Right cardiac atrium (tissue), 5 donors: ENCODE measurements around the gene TOPBP1. TPM values are rescaled to one million over a fixed set of nuclear protein-coding genes. Genes with fewer than 3 reads are reported as not detected.
A peak's percentile ranks its signal among the peaks of the same experiment; 100 is the strongest.
"Not testable (repeated sequence)": the region's sequence is repeated elsewhere in the genome, so short reads cannot be mapped to it uniquely, and the experiment has no call there.

Source experiments
- ATAC-seq, 2 donors: fragments of 200-7000 bp; cut with Tn5 transposase; one replicate each; pipeline versions ENCODE4 v1.8.0 to v1.9.1; 2020; ENCODE audit warnings: moderate library complexity in 2 of 2, mild to moderate bottlenecking in 1 of 2
- DNase-seq, 3 donors: peaks; one replicate each; pipeline ENCODE4 v3.0.0-alpha.2; 2020
- H3K27ac ChIP-seq: one replicate; pipeline ENCODE4 v1.5.1; 2013; ENCODE audit warnings: mild to moderate bottlenecking, low read length, control low read depth, moderate library complexity
- H3K27me3 ChIP-seq: one replicate; pipeline ENCODE4 v1.6.1; 2013; ENCODE audit not compliant: control insufficient read depth, insufficient read depth
- H3K4me1 ChIP-seq: one replicate; pipeline ENCODE4 v1.6.1; 2013; ENCODE audit warnings: low read length; ENCODE audit not compliant: control insufficient read depth, insufficient read depth
- H3K4me3 ChIP-seq: one replicate; pipeline ENCODE4 v1.5.1; 2013; ENCODE audit warnings: low read length, control low read depth
- H3K9me3 ChIP-seq: one replicate; pipeline ENCODE4 v1.6.1; 2013; ENCODE audit warnings: low read length; ENCODE audit not compliant: control insufficient read depth
- WGBS: extraction: QIAGEN DNeasy Blood & Tissue Kit; methylation state at CpG from one replicate; pipeline ENCODE4 v1.1.7; 2013; 5-methylcytosine and 5-hydroxymethylcytosine counted together
- intact Hi-C, 4 donors: fragments of 100-400 bp; cut with DNase I; formaldehyde crosslinking; loops; one replicate each; pipeline versions ENCODE4 v1.11.0 to v1.14.0; 2022 to 2023
- polyA plus RNA-seq: library from polyadenylated mRNA; stranded (reverse); fragments of 200-250 nt; gene quantifications from one replicate; pipeline ENCODE4 v1.2.3, GENCODE V29; 2013
- total RNA-seq, 4 donors: library from RNA; stranded (reverse); fragmentation: NEBNext Ultra II Directional; extraction: Animal tissue kit (Norgen Biotek cat#: 25700); gene quantifications; one replicate each; pipeline ENCODE4 v1.2.1, GENCODE V29; 2021
- donor health status: healthy with polysubstance abuse.
- donor health status: DM: no; HTN: yes; CAD: no.
- donor health status: DM: no; HTN: no; CAD: no.
- donor health status: DM: no; HTN: yes; CAD: no; lungs with severe emphysema.
- donor health status: DM: yes; HTN: yes; CAD: no.

The TOPBP1 gene
- total and polyA plus RNA-seq, 5 donors: 5.4 to 12.7 (median 12.2) TPM

DNA sequence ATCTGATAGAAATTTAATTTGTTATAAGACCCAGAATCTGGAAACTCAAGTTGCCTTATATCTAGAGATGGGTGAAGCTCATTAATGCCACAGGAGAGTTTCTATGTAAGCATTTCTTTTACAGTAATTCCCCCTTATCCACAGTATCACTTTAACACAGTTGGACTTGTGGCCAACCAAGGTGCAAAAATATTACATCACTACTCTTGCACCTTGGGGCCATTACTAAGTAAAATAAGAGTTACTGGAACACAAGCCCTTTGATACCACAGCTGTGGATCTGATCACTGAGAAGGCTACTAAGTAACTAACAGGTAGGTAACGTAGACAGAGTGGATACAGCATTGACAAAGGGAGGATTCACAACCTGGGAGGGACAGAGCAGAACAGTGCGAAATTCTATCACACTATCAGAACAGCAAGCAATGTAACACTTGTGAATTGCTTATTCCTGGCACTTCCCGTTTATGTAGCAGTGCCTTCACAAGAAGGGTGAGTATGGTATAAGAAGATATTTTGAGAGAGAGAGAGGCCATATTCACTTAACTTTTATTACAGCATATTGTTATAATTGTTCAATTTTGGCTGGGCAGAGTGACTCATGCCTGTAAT is 33.9 kb upstream of the TOPBP1 start:
- DNase-seq: no peak
- Histone ChIP-seq H3K9me3 (no peaks in the 10 kb centered on the region), H3K4me3 (no peak overlapping the region), H3K27me3 (no peaks in the 10 kb centered on the region), H3K4me1 (no peaks in the 10 kb centered on the region), H3K27ac (no peak overlapping the region)
- no peak for ATAC-seq
- intact Hi-C loops: no loop called here
- WGBS: 82% methylated on average over 3 of the region's 3 CpGs

DNA sequence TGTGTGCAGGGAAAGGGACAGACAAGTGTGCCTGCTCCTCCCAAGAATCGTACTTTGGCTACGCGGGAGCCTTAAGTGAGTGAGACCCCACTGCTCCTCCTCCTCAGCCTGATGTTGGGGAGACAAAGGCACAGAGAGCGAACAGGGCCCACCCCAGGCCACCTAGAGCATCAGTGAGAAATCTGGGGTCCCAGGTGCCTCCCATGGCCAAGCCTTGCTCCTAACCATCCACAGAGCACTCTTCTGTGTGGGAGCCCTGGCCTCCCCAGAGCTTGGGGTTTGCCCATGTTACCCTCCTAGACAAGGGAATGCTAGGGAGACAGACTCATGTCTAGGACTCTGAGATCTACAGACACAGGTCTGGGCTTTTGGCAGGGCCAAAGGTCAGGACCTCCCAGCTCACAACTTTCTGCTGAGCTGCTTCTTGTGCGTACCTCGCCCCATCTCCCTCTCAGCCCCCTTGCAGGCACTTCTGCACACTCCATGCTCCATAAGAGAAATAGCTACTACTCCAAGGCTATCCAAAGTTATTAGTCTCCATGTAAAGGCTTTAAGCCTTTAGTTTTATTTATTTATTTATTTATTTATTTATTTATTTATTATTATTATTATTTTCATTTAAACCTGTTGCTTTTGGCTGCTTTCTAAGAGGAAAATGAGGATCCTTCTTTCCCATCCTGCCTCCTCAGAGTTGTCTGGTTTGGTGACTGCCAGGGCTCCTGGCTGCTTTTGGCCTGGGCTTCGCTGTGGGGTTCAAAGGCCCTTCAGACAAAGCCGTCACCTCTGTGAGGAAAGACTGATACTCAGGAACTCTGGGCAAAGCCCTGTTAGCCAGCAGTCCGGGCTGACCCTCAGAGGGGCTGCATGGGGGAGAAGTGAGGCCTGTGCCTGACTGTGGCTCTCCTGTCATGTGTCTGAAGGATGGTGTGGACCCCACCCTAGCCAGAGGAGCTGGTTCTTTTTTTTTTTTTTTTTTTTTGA is 32.8 kb upstream of the TOPBP1 start:
- H3K4me1 ChIP-seq: no peaks in the 10 kb centered on the region
- WGBS: 95% methylated on average over 9 of the region's 9 CpGs
- peak in 1 of 2 donors; percentile 24 for ATAC-seq

DNA sequence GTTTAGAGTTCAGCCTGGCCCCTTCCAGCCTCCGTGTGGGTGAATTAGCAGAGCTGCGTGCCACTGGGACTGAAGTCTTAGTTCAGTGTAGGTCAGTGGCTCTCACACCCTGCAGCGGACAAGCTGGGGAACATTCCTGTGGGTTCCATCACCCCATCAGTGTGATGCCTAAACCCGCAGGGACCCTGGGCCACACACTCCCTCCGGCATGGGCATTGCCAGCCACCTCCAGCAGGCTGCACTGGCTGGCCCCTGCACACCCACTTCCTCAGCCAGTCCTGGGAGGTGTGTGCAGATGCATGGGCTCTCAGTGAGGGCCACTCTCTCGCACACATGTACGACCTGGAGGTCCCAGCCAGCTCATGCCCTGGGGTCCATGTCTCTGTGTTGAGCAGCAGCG is 32.1 kb upstream of the TOPBP1 start:
- DNase-seq (no peak), ATAC-seq (no peak)
- Histone ChIP-seq H3K27me3 (no peaks in the 10 kb centered on the region), H3K4me3 (no peak overlapping the region), H3K9me3 (no peaks in the 10 kb centered on the region), H3K27ac (no peak overlapping the region), H3K4me1 (no peaks in the 10 kb centered on the region)
- WGBS: 90% methylated on average over 8 of the region's 8 CpGs
- intact Hi-C loops: no loop called here

More for the DNA sequence above, 32.8 kb upstream of the TOPBP1 start:
- Histone ChIP-seq H3K4me3 (no peak overlapping the region), H3K27ac (no peak overlapping the region), H3K27me3 (no peaks in the 10 kb centered on the region), H3K9me3 (no peaks in the 10 kb centered on the region)
- no peak for DNase-seq
- intact Hi-C loops: no loop called here

DNA sequence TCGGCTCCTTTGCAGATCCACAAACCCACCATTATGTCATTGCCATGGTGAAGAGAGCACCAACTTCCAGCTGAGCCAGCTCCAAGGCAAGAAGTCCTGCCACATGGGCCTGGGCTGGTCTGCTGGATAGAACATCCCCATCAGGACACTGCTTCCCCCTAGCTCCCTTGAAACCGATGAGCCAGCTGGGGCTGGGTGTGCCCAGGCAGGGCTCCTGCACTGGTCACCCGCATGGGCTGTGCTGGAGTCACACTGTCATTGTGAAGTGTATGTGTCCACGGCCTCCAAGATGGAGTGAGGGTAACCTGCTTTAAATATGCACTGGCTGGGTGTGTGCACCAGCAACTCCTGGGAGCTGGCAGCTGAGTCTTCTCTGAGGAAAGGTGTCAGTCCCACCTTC is 31.0 kb upstream of the TOPBP1 start:
- Histone ChIP-seq H3K27ac (no peak overlapping the region), H3K4me1 (no peaks in the 10 kb centered on the region), H3K27me3 (no peaks in the 10 kb centered on the region), H3K9me3 (no peaks in the 10 kb centered on the region), H3K4me3 (no peak overlapping the region)
- DNase-seq (no peak), ATAC-seq (no peak)
- WGBS: 89% methylated on average over 4 of the region's 4 CpGs
- intact Hi-C loops: no loop called here

DNA sequence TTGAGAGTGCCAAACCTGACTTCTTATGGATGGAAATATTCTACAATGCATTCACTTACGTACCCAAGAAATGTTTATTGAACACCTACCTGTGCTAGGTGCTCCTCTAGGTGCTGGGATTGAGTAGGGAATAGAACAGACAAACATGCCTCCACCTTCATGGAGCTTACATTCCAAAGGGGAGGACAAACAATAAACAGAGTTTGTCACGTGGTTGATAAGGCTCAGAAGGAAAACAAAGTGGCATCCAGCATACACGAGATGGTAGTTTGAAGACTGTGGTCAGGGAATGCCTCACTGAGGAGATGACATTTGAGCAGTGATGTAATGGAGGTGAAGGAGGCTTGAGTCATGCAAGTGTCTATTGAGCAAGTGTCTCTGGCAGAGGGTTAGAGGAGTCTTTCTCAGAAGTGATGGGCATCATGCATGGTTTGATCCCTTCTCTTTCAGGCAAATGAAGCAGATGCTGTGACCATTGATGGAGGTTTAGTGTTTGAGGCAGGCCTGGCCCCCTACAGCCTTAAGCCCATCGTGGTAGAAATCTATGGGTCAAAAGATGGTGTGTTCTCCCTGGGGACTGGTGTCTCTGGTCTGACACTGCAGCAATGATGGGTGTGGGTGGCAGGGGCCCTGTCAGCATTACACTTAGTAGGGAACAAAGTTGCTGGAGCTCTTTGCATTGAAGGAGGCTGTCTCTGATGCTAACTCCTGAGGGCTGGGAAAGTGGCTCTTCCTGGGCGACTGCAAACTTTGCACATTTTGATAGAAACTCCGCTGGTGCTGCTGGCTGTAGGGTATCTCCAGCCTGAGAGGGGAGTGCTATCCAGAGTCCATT is 29.7 kb upstream of the TOPBP1 start:
- intact Hi-C loops: no loop called here
- no peak overlapping the region for H3K4me3 ChIP-seq
- H3K27ac ChIP-seq: no peak overlapping the region
- DNase-seq (no peak), ATAC-seq (no peak)
- H3K27me3 ChIP-seq: no peaks in the 10 kb centered on the region
- no peaks in the 10 kb centered on the region for H3K9me3 ChIP-seq
- 74% methylated on average over 6 of the region's 6 CpGs for WGBS
- H3K4me1 ChIP-seq: no peaks in the 10 kb centered on the region

DNA sequence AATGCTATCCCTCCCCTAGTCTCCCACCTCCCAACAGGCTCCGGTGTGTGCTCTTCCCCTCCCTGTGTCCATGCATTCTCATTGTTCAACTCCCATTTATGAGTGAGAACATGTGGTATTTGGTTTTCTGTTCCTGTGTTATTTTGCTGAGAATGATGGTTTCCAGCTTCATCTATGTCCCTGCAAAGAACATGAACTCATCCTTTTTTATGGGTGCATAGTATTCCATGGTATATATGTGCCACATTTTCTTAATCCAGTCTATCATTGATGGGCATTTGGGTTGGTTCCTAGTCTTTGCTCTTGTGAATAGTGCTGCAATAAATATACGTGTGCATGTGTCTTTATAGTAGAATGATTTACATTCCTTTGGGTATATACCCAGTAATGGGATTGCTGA is 16.3 kb upstream of the TOPBP1 start:
- DNase-seq, ATAC-seq, H3K4me1 ChIP-seq, H3K27me3 ChIP-seq, H3K27ac ChIP-seq, H3K4me3 ChIP-seq, H3K9me3 ChIP-seq, intact Hi-C loops: not testable (repeated sequence)
- 97% methylated on average over 2 of the region's 2 CpGs for WGBS

DNA sequence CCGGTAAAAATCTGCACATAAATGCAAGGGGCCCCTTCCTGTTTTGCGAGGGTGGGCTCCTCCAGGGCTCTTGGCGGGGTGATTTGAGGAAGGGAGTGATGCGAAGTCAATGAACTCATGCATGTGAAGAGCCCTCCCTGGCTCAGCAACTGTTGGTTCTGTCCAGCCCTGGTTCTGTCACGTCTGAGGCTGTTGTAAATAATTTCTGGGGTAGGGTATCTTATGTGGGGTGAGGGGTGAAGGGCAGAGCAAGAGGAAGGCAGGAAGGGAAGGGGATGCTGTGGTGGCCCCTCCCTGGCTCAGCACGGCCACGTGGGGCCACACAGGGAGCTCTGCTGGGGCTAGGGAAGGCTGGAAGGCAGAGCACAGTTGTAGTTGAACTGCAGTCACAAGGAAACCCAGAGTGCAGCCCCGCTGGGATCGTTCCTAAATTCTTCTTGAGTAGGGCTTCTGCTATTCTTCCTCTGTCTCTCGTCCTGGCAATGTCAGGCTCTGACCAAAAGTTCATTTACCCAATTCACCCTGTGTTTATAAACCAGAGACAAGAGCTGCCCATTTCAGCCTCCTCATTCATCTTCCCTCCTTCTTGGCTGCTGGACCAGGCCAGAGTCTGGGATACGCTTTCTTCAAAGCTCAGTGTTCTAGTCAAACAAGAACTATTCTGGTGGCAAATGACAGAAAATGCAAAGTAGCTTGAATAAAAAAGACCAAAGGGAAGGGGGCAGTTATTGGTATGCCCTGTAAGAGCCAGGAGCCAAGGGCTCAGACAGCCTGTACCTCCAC is 14.8 kb upstream of the TOPBP1 start:
- H3K9me3 ChIP-seq: no peaks in the 10 kb centered on the region
- no peaks in the 10 kb centered on the region for H3K27me3 ChIP-seq
- DNase-seq (no peak), ATAC-seq (no peak)
- 42% methylated on average over 11 of the region's 11 CpGs for WGBS
- no peak overlapping the region for H3K4me3 ChIP-seq
- H3K27ac ChIP-seq: no peak overlapping the region
- intact Hi-C loops: no loop called here
- no peaks in the 10 kb centered on the region for H3K4me1 ChIP-seq

DNA sequence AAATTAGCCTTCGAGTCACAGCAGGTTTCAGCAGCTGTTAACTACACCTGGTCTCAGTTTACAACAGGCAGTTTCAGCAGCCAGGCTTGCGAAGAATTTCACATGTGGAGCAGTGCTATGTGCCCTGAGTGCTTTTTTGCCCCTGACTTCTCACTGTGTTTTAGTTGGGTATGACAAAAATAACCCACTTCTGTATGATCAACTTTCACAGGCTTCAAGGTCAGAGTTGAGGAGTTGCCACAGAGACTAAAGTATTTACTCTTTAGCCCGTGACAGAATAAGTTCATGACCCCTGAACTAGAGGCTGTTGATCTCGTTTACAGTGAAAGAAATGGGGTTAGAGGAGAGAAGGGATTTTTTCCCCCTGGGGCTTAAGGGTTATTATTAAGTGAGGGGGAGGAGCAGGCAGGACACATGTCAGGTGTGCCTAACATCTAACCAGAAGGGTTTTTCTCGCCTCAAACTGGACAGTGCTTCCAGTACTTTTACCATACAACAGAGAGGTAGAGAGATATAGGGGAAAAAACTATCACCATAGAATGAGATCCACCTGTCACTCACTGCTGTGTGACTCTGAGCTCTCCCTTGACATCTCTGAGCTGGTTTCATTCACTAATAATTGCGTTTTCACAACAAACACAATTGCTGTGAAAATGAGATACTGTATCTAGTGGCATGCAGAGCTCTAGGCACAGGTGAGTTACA is 14.0 kb upstream of the TOPBP1 start:
- no peak for DNase-seq
- ATAC-seq: no peak
- 65% methylated on average over 6 of the region's 6 CpGs for WGBS

DNA sequence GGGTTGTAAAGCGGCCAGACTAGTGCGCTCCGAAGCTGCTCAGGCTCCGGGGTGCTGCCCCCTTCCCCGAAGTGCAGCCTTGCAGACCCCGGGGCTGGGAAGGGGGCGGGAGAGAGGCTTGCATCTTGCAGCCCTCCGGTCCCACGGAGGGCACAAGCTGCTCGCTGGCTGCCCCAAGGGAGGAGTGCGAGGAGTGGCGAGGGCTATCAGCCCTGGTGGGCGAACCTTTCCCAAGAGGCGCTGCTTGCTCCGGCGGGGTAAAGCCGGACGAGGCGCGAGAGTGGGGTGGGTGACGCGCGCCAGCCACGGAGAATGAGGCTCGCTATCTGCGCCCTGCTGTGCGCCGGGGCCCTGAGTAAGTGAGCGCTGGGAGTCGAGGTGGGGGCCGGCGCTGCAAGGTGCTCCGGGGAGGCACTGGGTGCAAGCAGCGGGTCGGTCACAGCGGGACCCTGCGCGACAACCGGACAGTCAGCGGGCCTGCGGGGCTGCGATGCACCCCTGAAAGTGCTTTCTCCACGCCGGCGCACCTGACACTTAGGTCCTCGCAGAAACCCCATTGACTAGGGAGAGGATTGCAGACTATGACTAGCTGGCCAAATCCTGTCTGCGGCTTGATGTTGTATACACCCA is 12.7 kb upstream of the TOPBP1 start:
- H3K4me1 ChIP-seq: no peaks in the 10 kb centered on the region
- H3K27me3 ChIP-seq: no peaks in the 10 kb centered on the region
- H3K9me3 ChIP-seq: no peaks in the 10 kb centered on the region
- DNase-seq (no peak), ATAC-seq (peak; percentile 34 to 43)
- peak overlapping the region; percentile 17 for H3K4me3 ChIP-seq
- H3K27ac ChIP-seq: no peak overlapping the region
- intact Hi-C loops: no loop called here
- WGBS: 7% methylated on average over 47 of the region's 47 CpGs

More for the DNA sequence above, 14.0 kb upstream of the TOPBP1 start:
- Histone ChIP-seq H3K27me3 (no peaks in the 10 kb centered on the region), H3K4me1 (no peaks in the 10 kb centered on the region), H3K4me3 (no peak overlapping the region), H3K9me3 (no peaks in the 10 kb centered on the region), H3K27ac (no peak overlapping the region)
- intact Hi-C loops: no loop called here
